Gastrocnemius medialis (tissue), 4 donors: ENCODE measurements around the gene ZNF652. TPM values are rescaled to one million over a fixed set of nuclear protein-coding genes. Genes with fewer than 3 reads are reported as not detected.

Source experiments
- ATAC-seq, 2 donors: fragments of 150-250 bp; one replicate each; pipeline ENCODE4 v1.9.1; 2016
- DNase-seq, 2 donors: peaks; one replicate each; pipeline ENCODE4 v3.0.0-alpha.2; 2019
- H3K27ac ChIP-seq, 4 donors: fragments of 200-600 bp; sonication (generic); 1 replicate in 1 of 4; 2 replicates in 3 of 4; pipeline ENCODE4 v1.5.1; 2016 to 2018; ENCODE audit warnings: mild to moderate bottlenecking in 2 of 4, moderate library complexity in 1 of 4
- H3K27me3 ChIP-seq, 3 donors: fragments of 200-600 bp; sonication (generic) in 2 of 3; 1 replicate in 1 of 3; 2 replicates in 2 of 3; pipeline versions ENCODE4 v1.5.1 to v1.6.0; 2016 to 2019; ENCODE audit warnings: mild to moderate bottlenecking in 1 of 3, moderate library complexity in 1 of 3
- H3K36me3 ChIP-seq, 2 donors: fragments of 200-600 bp; sonication (generic) in 1 of 2; one replicate each; pipeline ENCODE4 v1.5.1; 2017 to 2018
- H3K4me1 ChIP-seq, 2 donors: fragments of 200-600 bp; sonication (generic) in 1 of 2; one replicate each; pipeline ENCODE4 v1.5.1; 2016 to 2017; ENCODE audit warnings: mild to moderate bottlenecking in 2 of 2
- H3K4me3 ChIP-seq, 4 donors: fragments of 200-600 bp; sonication (generic) in 3 of 4; 1 replicate in 1 of 4; 2 replicates in 3 of 4; pipeline ENCODE4 v1.5.1; 2016 to 2019; ENCODE audit warnings: mild to moderate bottlenecking in 2 of 4
- H3K9me3 ChIP-seq, 3 donors: fragments of 200-600 bp; sonication (generic) in 2 of 3; 1 replicate in 1 of 3; 2 replicates in 2 of 3; pipeline ENCODE4 v1.5.1; 2016 to 2019
- POLR2A ChIP-seq, 2 donors: fragments of 450-650 bp; IDR thresholded peaks; one replicate each; pipeline ENCODE4 v1.6.1; 2017; ENCODE audit warnings: antibody characterized with exemption in 2 of 2, mild to moderate bottlenecking in 2 of 2, moderate library complexity in 2 of 2
- in situ Hi-C, 4 donors: fragments of 200-750 bp; cut with MboI; loops; one replicate each; pipeline versions ENCODE4 v1.15.0 to v1.8.0; 2017; ENCODE audit warnings: low sequenced_read_pairs in 4 of 4
- intact Hi-C: fragments of 100-400 bp; cut with DNase I; formaldehyde crosslinking; loops from one replicate; pipeline ENCODE4 v1.15.1; 2023; ENCODE audit warnings: low total_unique reads
- total RNA-seq, 4 donors: library from RNA; depleted of rRNA; stranded (reverse); fragments of >200 nt; gene quantifications; one replicate each; pipeline versions ENCODE4 v1.1.0 to v1.2.3, GENCODE V29; 2016
- TF ChIP-seq, protein P1 (sequence below), 5 experiments: fragments of 450-650 bp in 3 of 5; fragments of 200-600 bp in 2 of 5; sonication (generic) in 2 of 5; IDR thresholded peaks in 4 of 5; conservative IDR thresholded peaks in 1 of 5; 1 replicate in 4 of 5; 2 replicates in 1 of 5; pipeline ENCODE4 v1.5.1; 2016 to 2019; ENCODE audit warnings: antibody characterized with exemption in 5 of 5, mild to moderate bottlenecking in 3 of 5, moderate library complexity in 3 of 5

The ZNF652 gene
- total RNA-seq, 4 donors from 2014 or later = 32.8 to 49.6 (median 41.1) TPM

DNA sequence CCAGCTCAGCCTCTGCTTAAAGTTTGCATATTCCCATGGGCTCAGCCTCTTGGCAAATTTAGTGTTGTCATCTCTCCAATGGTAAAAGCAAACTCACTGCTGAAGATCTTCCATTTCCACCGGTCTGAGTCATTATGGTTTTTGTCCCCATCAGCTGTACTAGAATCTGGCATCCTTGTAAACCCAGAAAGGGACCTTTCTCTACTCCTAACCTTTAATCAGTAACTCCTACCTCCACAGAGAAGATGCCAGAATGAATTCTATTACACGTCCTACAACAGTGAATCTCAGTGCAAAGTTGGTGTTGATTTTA is 45.8 kb downstream of the ZNF652 start:
- peaks cover 0 to 9% of the 10 kb centered on the region in 2 donors for H3K36me3 ChIP-seq
- intact Hi-C loops (loop anchor here (5.0 kb wide), 1 partner anchor 96 kb away; the partner anchor contains the start of gene PHB1), in situ Hi-C loops (loop anchor here in 3 of 4 donors (5.0 to 25.0 kb wide), 4 partner anchors 76 to 249 kb away; no protein-coding TSS in a partner anchor)
- DNase-seq (no peak), ATAC-seq (peak; percentile 14 to 41)
- no peak for TF ChIP-seq POLR2A (IDR thresholded peaks at IDR 0.05)
- TF ChIP-seq, protein P1, sequence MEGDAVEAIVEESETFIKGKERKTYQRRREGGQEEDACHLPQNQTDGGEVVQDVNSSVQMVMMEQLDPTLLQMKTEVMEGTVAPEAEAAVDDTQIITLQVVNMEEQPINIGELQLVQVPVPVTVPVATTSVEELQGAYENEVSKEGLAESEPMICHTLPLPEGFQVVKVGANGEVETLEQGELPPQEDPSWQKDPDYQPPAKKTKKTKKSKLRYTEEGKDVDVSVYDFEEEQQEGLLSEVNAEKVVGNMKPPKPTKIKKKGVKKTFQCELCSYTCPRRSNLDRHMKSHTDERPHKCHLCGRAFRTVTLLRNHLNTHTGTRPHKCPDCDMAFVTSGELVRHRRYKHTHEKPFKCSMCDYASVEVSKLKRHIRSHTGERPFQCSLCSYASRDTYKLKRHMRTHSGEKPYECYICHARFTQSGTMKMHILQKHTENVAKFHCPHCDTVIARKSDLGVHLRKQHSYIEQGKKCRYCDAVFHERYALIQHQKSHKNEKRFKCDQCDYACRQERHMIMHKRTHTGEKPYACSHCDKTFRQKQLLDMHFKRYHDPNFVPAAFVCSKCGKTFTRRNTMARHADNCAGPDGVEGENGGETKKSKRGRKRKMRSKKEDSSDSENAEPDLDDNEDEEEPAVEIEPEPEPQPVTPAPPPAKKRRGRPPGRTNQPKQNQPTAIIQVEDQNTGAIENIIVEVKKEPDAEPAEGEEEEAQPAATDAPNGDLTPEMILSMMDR (IDR thresholded peaks at IDR 0.05 in 4 of 5, conservative IDR thresholded peaks at IDR 0.05 in 1 of 5) = no peak
- peaks cover 9 to 12% of the 10 kb centered on the region in 2 donors for H3K4me1 ChIP-seq
- H3K4me3 ChIP-seq = peak overlapping the region in 1 of 4 donors; percentile 26
- H3K27ac ChIP-seq = peak overlapping the region; percentile 37 to 74 (median 62)
- no peaks in the 10 kb centered on the region for H3K27me3 ChIP-seq
- H3K9me3 ChIP-seq = no peaks in the 10 kb centered on the region

DNA sequence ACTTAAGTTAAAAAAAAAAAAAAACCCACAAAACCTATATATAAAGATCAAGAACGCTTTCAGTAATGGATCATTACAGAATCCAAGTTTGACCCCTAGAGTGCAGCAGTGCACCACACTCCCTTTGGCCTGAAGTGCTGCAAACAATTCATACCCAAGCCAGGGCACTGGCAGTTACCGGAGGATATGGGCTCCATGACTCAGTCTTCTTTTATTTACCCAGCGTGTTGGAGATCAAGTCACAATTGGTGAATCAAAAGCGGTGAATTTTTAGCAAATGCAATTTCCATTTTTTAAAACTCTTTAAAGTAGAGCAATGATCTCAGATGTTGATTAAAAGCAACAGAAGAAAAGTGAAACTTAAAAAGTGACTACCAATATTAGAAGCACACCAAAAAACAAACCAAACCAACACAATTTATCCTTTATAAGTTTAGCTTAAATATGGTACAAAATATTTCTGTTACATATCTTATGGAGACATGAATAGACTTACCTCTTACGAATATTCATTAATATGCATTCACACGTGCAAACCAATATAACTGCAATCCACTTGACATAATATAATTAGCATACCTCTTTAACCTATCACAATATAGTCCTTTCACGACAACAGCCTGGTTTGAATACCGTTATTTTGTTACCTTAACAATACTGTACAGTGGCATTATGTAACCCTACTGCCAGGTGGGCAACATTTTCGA is 46.3 kb downstream of the ZNF652 start:
- in situ Hi-C loops = loop anchor here in 3 of 4 donors (5.0 to 25.0 kb wide), 4 partner anchors 77 to 249 kb away; no protein-coding TSS in a partner anchor
- no peaks in the 10 kb centered on the region for H3K9me3 ChIP-seq
- peaks cover 9 to 12% of the 10 kb centered on the region in 2 donors for H3K4me1 ChIP-seq
- DNase-seq = peak; percentile 76 to 79
- H3K4me3 ChIP-seq = peak overlapping the region; percentile 9 to 28 (median 25)
- peak overlapping the region; percentile 37 to 74 (median 62) for H3K27ac ChIP-seq
- peaks cover 0 to 11% of the 10 kb centered on the region in 2 donors for H3K36me3 ChIP-seq
- no peaks in the 10 kb centered on the region for H3K27me3 ChIP-seq
- intact Hi-C loops = loop anchor here (1.0 to 5.0 kb wide), 3 partner anchors 47 to 97 kb away; partner anchors contain the start of genes PHB1 and ZNF652
- peak; percentile 99 to 100 for ATAC-seq
- no peak for TF ChIP-seq POLR2A (IDR thresholded peaks at IDR 0.05)
- TF ChIP-seq, protein P1 (IDR thresholded peaks at IDR 0.05 in 4 of 5, conservative IDR thresholded peaks at IDR 0.05 in 1 of 5) = peak; percentile 64 to 88 (median 83)

DNA sequence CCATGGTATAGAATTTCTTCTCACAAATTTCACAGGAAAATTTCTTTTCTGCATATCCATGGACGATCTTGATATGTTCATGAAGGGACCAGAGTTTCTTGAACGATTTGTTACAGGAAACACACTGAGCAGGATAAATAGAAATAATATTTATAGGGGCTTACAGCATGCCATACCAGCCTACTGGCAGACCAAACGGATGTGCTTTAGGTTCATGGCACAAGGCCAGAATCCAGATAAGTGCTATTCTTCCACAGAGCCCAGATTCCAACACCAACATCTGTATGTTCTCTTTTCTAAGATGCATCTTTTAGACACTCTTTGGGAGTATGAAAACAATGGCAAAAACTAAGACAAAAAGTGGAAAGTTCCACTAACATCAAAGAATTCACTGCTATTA is 49.3 kb downstream of the ZNF652 start:
- H3K27ac ChIP-seq = no peak overlapping the region
- no peak overlapping the region for H3K4me3 ChIP-seq
- H3K9me3 ChIP-seq = no peaks in the 10 kb centered on the region
- H3K4me1 ChIP-seq = peaks cover 9 to 12% of the 10 kb centered on the region in 2 donors
- no peak for DNase-seq
- intact Hi-C loops = no loop called here
- in situ Hi-C loops = loop anchor here in 3 of 4 donors (5.0 to 25.0 kb wide), 3 partner anchors 85 to 252 kb away; no protein-coding TSS in a partner anchor
- no peak for ATAC-seq
- peaks cover 0 to 11% of the 10 kb centered on the region in 2 donors for H3K36me3 ChIP-seq
- no peak for TF ChIP-seq POLR2A (IDR thresholded peaks at IDR 0.05)
- no peaks in the 10 kb centered on the region for H3K27me3 ChIP-seq

DNA sequence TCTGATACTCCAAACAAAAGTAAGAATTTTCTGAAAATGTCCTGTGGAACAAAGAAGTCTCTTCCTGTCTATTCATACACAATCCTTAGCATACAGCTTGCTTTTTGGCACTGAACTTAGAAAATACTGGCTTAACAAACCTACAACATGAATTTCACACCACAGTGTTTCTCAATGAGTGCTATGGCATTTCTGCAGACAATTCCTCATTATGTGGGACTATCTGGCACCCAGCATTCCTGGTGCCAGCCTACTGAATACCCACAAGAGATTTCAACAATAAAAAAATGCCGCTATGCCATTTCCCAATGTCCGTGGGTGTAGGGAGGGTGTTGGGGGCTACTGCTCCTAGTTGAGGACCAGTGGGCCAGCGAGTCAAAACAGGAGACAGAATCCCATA is 62.1 kb downstream of the ZNF652 start:
- ATAC-seq (no peak), DNase-seq (no peak)
- in situ Hi-C loops (loop anchor here in 1 of 4 donors (25.0 kb wide), 1 partner anchor 262 kb away; no protein-coding TSS in a partner anchor), intact Hi-C loops (no loop called here)
- no peak overlapping the region for H3K4me3 ChIP-seq
- peaks cover 0 to 5% of the 10 kb centered on the region in 2 donors for H3K36me3 ChIP-seq
- H3K4me1 ChIP-seq = no peaks in the 10 kb centered on the region
- H3K9me3 ChIP-seq = no peaks in the 10 kb centered on the region
- TF ChIP-seq, protein P1 (IDR thresholded peaks at IDR 0.05 in 4 of 5, conservative IDR thresholded peaks at IDR 0.05 in 1 of 5) = no peak
- H3K27ac ChIP-seq = no peak overlapping the region
- H3K27me3 ChIP-seq = no peaks in the 10 kb centered on the region

DNA sequence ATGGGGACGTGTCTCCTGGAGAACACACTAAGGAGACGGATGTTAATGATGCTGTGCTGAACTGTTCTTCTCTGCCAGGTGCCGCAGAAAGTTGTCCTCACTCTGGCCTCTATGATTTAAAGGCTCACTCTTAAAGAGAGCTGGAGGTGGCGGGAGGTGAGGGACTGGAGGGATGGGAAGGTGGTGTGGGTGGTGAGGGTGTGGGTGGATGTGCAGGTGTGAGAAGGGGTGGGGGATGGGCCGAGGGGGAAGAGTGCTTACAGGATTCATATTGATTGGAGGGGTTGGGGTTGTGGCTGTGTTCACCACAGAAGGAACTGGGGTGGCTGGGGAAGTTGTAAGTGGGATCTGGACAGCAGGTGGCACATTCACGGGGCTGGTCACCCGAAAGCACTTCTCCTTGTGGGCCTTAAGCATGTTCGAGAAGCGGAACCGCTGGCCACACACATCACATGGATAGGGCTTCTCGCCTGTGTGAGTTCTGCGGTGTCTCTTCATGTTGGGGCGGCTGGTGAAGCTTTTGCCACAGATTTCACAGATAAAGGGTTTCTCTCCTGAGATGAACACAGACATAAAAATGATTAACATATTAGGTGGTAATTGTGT is 63.6 kb downstream of the ZNF652 start:
- Histone ChIP-seq H3K36me3 (peaks cover 0 to 5% of the 10 kb centered on the region in 2 donors), H3K4me3 (no peak overlapping the region), H3K4me1 (no peaks in the 10 kb centered on the region), H3K27me3 (no peaks in the 10 kb centered on the region), H3K27ac (no peak overlapping the region), H3K9me3 (no peaks in the 10 kb centered on the region)
- TF ChIP-seq, protein P1 (IDR thresholded peaks at IDR 0.05 in 4 of 5, conservative IDR thresholded peaks at IDR 0.05 in 1 of 5) = no peak
- TF ChIP-seq POLR2A (IDR thresholded peaks at IDR 0.05) = no peak
- no peak for ATAC-seq
- intact Hi-C loops = no loop called here
- in situ Hi-C loops = no loop called here
- no peak for DNase-seq
